Colon (tissue), 2 donors: ENCODE measurements around the gene BRMS1.
"Not testable (repeated sequence)": the region's sequence is repeated elsewhere in the genome, so short reads cannot be mapped to it uniquely, and the experiment has no call there.

Source experiments
- FAIRE-seq: peaks from 2 replicates; lab custom pipeline; 2012; peaks lifted over from hg19 to GRCh38; lab: Jason Lieb, UNC
- donor health status: control.
- donor health status: control.

The BRMS1 gene

DNA sequence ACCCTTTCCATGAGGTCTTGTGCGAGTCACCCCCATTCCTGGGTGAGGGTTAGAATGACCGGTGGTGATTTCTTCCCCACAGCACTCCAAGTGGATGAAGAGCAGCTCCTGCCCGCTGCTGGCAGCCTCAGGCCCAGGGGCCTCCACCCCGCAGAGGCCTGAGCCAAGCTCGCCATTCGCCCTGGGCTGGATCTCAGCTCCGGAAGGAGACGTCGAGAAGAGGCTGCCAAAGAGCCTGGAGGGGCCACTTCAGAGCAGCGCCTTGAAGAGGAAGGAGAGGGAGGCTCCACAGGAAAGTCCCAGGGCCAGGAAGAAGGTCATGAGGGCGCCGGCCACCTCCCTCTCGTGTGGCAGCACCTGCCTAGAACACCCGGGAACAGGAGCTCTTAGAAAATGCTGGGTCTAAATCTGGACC lies 18.3 kb upstream of the BRMS1 start:
- no peak for FAIRE-seq

GRCh38 chr11:66362481-66363147 lies 17.7 kb upstream of the BRMS1 start:
- no peak for FAIRE-seq

DNA sequence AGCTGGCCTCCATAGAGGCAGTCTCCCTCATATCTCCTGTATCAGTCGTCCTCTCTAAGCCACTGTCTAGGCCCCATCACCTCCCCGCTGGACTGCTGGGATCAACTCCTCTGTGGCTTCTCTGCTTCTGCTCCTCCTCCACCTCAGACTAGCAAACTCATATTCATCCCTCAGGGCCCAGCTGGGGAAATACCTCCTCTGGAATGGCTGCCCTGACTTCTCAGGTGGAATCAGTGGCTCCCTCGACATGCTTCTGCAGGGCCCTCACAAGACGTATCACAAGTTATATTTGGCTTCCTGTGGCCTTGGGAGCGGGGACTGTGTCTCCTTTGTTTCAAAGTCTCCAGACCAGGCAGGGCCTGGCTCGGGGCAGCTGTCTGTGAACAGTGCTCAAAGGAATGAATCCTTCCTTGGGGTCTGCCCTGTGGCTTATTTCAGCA lies 16.6 kb upstream of the BRMS1 start:
- no peak for FAIRE-seq

- no peak for FAIRE-seq
Measured at GRCh38 chr11:66360406-66361073, 15.6 kb upstream of the BRMS1 start.

DNA sequence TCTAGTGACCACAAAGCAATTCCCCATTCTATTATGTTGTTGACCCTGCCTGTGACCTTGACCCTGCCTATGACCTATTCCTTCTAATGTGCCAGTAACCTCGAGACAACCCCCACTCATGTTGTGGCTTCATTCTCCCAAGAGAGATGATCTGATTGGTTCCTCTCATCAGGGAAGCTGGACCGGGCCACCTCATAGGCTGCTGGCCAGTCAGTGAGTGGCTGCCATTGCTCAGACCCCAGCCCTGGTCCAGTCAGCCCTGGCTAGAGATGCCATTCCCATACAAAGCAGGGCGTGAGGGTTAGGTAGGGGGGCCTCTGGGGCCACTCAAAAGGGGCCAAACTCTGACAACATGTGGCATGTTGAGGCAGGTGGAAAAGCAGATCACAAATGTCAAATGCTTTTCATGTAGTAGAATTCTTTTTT lies 14.8 kb upstream of the BRMS1 start:
- no peak for FAIRE-seq

DNA sequence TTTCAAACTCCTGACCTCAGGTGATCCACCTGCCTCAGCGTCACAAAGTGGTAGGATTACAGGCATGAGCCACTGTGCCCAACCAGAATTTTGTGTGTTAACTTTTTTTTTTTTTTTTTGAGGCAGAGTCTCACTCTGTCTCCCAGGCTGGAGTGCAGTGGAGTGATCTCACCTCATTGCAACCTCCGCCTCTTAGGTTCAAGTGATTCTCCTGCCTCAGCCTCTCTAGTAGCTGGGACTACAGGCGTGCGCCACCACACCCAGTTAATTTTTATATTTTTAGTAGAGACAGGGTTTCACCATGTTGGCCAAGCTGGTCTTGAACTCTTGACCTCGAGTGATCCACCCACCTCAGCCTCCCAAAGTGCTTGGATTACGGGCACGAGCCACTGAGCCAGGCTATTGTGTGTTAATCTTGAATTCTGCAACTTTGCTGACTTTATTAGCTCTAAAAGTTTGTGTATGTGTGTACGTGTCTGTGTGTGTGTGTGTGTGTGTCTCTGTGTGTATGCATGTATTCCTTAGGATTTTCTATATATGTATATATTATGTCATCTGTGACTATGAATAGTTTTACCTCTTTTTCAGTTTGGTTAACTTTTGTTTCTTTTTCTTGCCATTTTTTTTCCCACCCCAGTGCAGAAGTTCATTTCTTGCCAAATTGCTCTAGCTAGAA lies 5.8 kb upstream of the BRMS1 start:
- not testable (repeated sequence) for FAIRE-seq

DNA sequence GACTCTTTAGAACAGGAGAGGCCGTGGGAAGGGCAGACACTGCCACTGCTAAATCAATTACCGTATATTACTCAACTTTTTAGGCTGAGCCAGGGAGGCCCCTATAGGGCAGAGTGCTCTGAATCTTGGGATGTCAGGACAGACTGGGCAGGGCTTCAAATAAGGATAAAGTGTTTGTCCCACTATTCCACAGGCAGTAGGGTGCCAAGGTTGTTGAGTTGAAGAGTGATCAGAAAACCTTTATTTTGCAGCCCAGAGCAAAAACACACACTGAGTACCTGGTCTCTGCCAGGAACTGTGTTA lies 4.1 kb upstream of the BRMS1 start:
- no peak for FAIRE-seq

GRCh38 chr11:66347425-66348276 lies 2.7 kb upstream of the BRMS1 start, which contains the start of gene B4GAT1:
B4GAT1 (minus strand) TSS chr11:66347629; CDS start chr11:66347545, 84 bp downstream.
- FAIRE-seq = no peak

GRCh38 chr11:66346476-66347424 lies 1.8 kb upstream of the BRMS1 start:
- FAIRE-seq = no peak

- FAIRE-seq = no peak
Measured at GRCh38 chr11:66345316-66345649, 379 bp upstream of the BRMS1 start.

GRCh38 chr11:66343176-66343575 lies 1.7 kb downstream of the BRMS1 start:
- no peak for FAIRE-seq

DNA sequence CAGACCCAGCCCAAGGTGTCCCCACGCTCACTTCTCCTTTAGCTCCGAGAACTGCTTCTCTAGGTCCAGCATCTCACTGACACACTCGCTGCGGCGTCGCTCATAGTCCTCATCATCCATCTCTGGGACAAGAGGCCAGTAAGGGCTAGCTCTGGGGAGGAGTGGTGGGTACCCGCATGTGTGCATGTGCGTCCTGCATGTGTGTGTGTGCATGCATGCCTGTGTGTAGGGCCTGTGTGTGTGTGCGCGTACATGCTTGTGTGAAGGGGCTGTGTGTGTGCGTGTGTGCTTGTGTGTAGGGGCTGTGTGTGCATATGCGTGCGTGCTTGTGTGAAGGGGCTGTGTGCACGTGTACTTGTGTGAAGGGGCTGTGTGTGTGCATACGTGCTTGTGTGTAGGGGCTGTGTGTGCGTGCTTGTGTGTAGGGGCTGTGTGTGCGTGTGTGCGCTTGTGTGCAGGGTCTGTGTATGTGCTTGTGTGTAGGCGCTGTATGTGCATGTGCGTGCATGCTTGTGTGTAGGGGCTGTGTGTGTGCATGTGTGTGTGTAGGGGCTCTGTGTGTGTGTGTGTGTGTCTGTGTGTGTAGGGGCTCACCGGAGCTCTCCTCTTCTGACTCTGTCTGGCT lies 3.3 kb downstream of the BRMS1 start:
- FAIRE-seq = no peak

GRCh38 chr11:66340596-66341501 lies 4.1 kb downstream of the BRMS1 start:
- no peak for FAIRE-seq

GRCh38 chr11:66339686-66340483 lies 5.0 kb downstream of the BRMS1 start:
- no peak for FAIRE-seq

- FAIRE-seq = no peak
Measured at GRCh38 chr11:66339162-66339675, 5.7 kb downstream of the BRMS1 start.

GRCh38 chr11:66338276-66339161 lies 6.4 kb downstream of the BRMS1 start:
- FAIRE-seq = no peak

GRCh38 chr11:66337103-66337899 lies 7.6 kb downstream of the BRMS1 start:
- FAIRE-seq = no peak
